Measurements from ENCODE around the gene GULP1.

Gene GULP1

GRCh38 chr2:188497726-188498125 is 206.1 kb downstream of the GULP1 start:
- no peak for TF ChIP-seq CTCF (conservative IDR thresholded peaks at IDR 0.05)
- H3K27ac ChIP-seq, result no peak overlapping the region

GRCh38 chr2:188503975-188504374 is 212.3 kb downstream of the GULP1 start:
- no peak for TF ChIP-seq CTCF (conservative IDR thresholded peaks at IDR 0.05)
- H3K27ac ChIP-seq, result no peak overlapping the region

- TF ChIP-seq CTCF (conservative IDR thresholded peaks at IDR 0.05), result no peak
- H3K27ac ChIP-seq, result no peak overlapping the region
These were observed 215.2 kb downstream of the GULP1 start for GRCh38 chr2:188506843-188507242.

GRCh38 chr2:188511346-188511745 is 219.7 kb downstream of the GULP1 start:
- no peak for TF ChIP-seq CTCF (conservative IDR thresholded peaks at IDR 0.05)
- H3K27ac ChIP-seq, result 0 out of 2 replicates have a peak overlapping the region, but pooled peaks have one; percentile 19

GRCh38 chr2:188512456-188512855 is 220.8 kb downstream of the GULP1 start:
- TF ChIP-seq CTCF (conservative IDR thresholded peaks at IDR 0.05), result peak; percentile 69
- H3K27ac ChIP-seq, result 0 out of 2 replicates have a peak overlapping the region, but pooled peaks have one; percentile 19

- no peak overlapping the region for H3K27ac ChIP-seq
- TF ChIP-seq CTCF (conservative IDR thresholded peaks at IDR 0.05), result no peak
These were observed 224.2 kb downstream of the GULP1 start for GRCh38 chr2:188515918-188516317.

GRCh38 chr2:188517549-188518215 is 226.0 kb downstream of the GULP1 start:
- no peak for TF ChIP-seq CTCF (conservative IDR thresholded peaks at IDR 0.05)
- no peak overlapping the region for H3K27ac ChIP-seq
